ENCODE results near the gene SH2B3. TPM values are rescaled to one million over a fixed set of nuclear protein-coding genes. Genes with fewer than 3 reads are reported as not detected.

Gene SH2B3
- total and polyA plus RNA-seq, 2 donors (not counting 3 experiments of a cell fraction or from before 2014, with no cell fraction given), result 63.1 to 97.9 TPM

DNA sequence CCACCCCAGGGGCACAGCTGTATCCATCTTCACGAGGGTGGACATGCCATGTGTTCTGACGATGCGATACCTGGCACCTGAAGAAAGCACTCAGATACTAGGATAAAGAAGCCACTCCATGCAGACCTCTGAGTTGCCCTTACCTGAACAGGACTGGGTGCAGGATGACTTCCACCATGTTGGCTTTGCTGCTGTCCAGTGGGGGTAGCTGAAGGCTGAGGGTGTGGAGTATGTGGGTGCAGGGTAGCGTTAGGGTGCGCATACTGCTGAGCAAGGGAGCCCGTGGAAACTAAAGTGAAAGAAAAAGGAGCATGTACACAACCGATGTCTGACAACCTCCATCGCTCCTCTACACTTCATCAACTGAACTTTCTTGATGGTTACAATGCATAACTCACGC is 51.3 kb downstream of the SH2B3 start:
- dilution Hi-C loops (cut with MboI; ENCODE audit: extremely low pct_ligation_motif_present, low sequenced_read_pairs), result no loop called here
- H3K27ac ChIP-seq (ENCODE audit: insufficient read depth, low read depth, low read length), result no peak overlapping the region
- no peak overlapping the region for H2AFZ ChIP-seq (ENCODE audit: low read depth, low read length)
- no peaks in the 10 kb centered on the region for H3K27me3 ChIP-seq (ENCODE audit: control insufficient read depth in 2 of 2, insufficient read depth in 2 of 2, low read length in 2 of 2)
- CTCF ChIA-PET, result interaction anchor here (0.9 to 1.4 kb wide), 3 partner anchors 52 to 60 kb away, joined by 3 to 7 read pairs (median 4); no protein-coding TSS in a partner anchor
- no peak overlapping the region for H3K4me3 ChIP-seq (replicated peaks in 1 of 3; ENCODE audit: insufficient read depth in 1 of 3, low read depth in 1 of 3, low read length in 3 of 3)
- no TSS peak for BruUV-seq (replicated peaks)
- DNase-seq (ENCODE audit: low read depth, low spot score) (no peak), FAIRE-seq (no peak)
- H3K4me1 ChIP-seq (ENCODE audit: control insufficient read depth, extremely low read depth, insufficient read depth, low read length), result no peaks in the 10 kb centered on the region
- H3K79me2 ChIP-seq (ENCODE audit: control insufficient read depth, insufficient read depth, low read length), result no peaks in the 10 kb centered on the region
- peaks cover 11 to 33% of the 10 kb centered on the region in 2 experiments for H3K36me3 ChIP-seq (ENCODE audit: control insufficient read depth in 2 of 2, extremely low read depth in 1 of 2, insufficient read depth in 2 of 2, low read length in 2 of 2)
- no peak overlapping the region for H3K9ac ChIP-seq (replicated peaks; ENCODE audit: extremely low read depth, insufficient read depth, low read length)
- TF ChIP-seq JUN (IDR thresholded peaks at IDR 0.05; ENCODE audit: borderline replicate concordance, insufficient read depth, insufficient read length, low read depth), result no peak
- no peak for TF ChIP-seq EZH2 (IDR thresholded peaks at IDR 0.05; ENCODE audit: borderline replicate concordance, low read depth, low read length, severe bottlenecking)
- TF ChIP-seq FOS (IDR thresholded peaks at IDR 0.05; ENCODE audit: borderline replicate concordance, insufficient read depth, low read length), result no peak
- TF ChIP-seq GATA2 (IDR thresholded peaks at IDR 0.05; ENCODE audit: insufficient read depth, insufficient read length, low read depth, low read length), result no peak
- TF ChIP-seq MAX (IDR thresholded peaks at IDR 0.05; ENCODE audit: insufficient read depth, insufficient read length), result no peak
- no peak for TF ChIP-seq POLR2A (IDR thresholded peaks at IDR 0.05; ENCODE audit: low read depth, low read length)
- no peak for TF ChIP-seq POLR2AphosphoS5 (IDR thresholded peaks at IDR 0.05; ENCODE audit: insufficient read depth, low read depth, low read length)
- TF ChIP-seq MYC (IDR thresholded peaks at IDR 0.05; ENCODE audit: low read depth, low read length), result no peak
- H3K4me2 ChIP-seq (ENCODE audit: insufficient read depth, low read length), result no peak overlapping the region
- no peaks in the 10 kb centered on the region for H3K9me3 ChIP-seq (replicated peaks; ENCODE audit: control insufficient read depth, insufficient read depth, low read length)
- H3K9me1 ChIP-seq (replicated peaks; ENCODE audit: control insufficient read depth, extremely low read depth, insufficient read depth, low read length), result no peaks in the 10 kb centered on the region
- no peaks in the 10 kb centered on the region for H4K20me1 ChIP-seq (replicated peaks; ENCODE audit: control insufficient read depth, extremely low read depth, insufficient read depth, low read length)
- intact Hi-C loops (cut with micrococcal nuclease), result no loop called here
- POLR2A ChIA-PET, result no interaction called here

DNA sequence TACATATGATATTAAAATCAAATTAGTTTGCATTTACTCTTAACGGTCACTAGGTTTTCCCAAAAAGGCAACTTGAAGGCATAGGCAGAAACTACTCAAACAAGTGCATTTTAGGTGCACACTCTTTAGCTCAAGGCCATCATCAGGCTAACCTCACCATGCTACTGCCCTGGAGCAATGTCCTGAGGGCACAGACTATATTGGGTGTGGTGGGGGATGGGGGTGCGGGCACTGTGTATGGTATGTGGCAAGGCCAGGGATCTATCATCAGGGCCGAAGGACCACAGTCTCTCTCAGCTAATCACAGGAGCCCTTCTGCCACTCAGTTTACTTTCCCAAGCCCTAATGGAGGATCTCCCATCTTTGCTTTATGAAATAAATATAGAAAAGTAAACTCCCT is 51.9 kb downstream of the SH2B3 start:
- Histone ChIP-seq H4K20me1 (replicated peaks; ENCODE audit: control insufficient read depth, extremely low read depth, insufficient read depth, low read length) (no peaks in the 10 kb centered on the region), H3K9me1 (replicated peaks; ENCODE audit: control insufficient read depth, extremely low read depth, insufficient read depth, low read length) (no peaks in the 10 kb centered on the region), H3K36me3 (ENCODE audit: control insufficient read depth in 2 of 2, extremely low read depth in 1 of 2, insufficient read depth in 2 of 2, low read length in 2 of 2) (peaks cover 11 to 33% of the 10 kb centered on the region in 2 experiments), H3K79me2 (ENCODE audit: control insufficient read depth, insufficient read depth, low read length) (no peaks in the 10 kb centered on the region), H3K9me3 (replicated peaks; ENCODE audit: control insufficient read depth, insufficient read depth, low read length) (no peaks in the 10 kb centered on the region), H3K4me1 (ENCODE audit: control insufficient read depth, extremely low read depth, insufficient read depth, low read length) (no peaks in the 10 kb centered on the region), H3K27me3 (ENCODE audit: control insufficient read depth in 2 of 2, insufficient read depth in 2 of 2, low read length in 2 of 2) (no peaks in the 10 kb centered on the region), H3K27ac (ENCODE audit: insufficient read depth, low read depth, low read length) (no peak overlapping the region), H3K4me3 (replicated peaks in 1 of 3; ENCODE audit: insufficient read depth in 1 of 3, low read depth in 1 of 3, low read length in 3 of 3) (no peak overlapping the region), H2AFZ (ENCODE audit: low read depth, low read length) (no peak overlapping the region), H3K4me2 (ENCODE audit: insufficient read depth, low read length) (no peak overlapping the region), H3K9ac (replicated peaks; ENCODE audit: extremely low read depth, insufficient read depth, low read length) (no peak overlapping the region)
- ChIA-PET POLR2A (no interaction called here), CTCF (interaction anchor here (0.9 kb wide), 1 partner anchor 61 kb away, joined by 7 read pairs; no protein-coding TSS in a partner anchor)
- TF ChIP-seq MAX (IDR thresholded peaks at IDR 0.05; ENCODE audit: insufficient read depth, insufficient read length) (no peak), MYC (IDR thresholded peaks at IDR 0.05; ENCODE audit: low read depth, low read length) (no peak), POLR2A (IDR thresholded peaks at IDR 0.05; ENCODE audit: low read depth, low read length) (no peak), FOS (IDR thresholded peaks at IDR 0.05; ENCODE audit: borderline replicate concordance, insufficient read depth, low read length) (no peak), POLR2AphosphoS5 (IDR thresholded peaks at IDR 0.05; ENCODE audit: insufficient read depth, low read depth, low read length) (no peak), GATA2 (IDR thresholded peaks at IDR 0.05; ENCODE audit: insufficient read depth, insufficient read length, low read depth, low read length) (no peak), EZH2 (IDR thresholded peaks at IDR 0.05; ENCODE audit: borderline replicate concordance, low read depth, low read length, severe bottlenecking) (no peak), JUN (IDR thresholded peaks at IDR 0.05; ENCODE audit: borderline replicate concordance, insufficient read depth, insufficient read length, low read depth) (no peak)
- TF ChIP-seq, protein P1, sequence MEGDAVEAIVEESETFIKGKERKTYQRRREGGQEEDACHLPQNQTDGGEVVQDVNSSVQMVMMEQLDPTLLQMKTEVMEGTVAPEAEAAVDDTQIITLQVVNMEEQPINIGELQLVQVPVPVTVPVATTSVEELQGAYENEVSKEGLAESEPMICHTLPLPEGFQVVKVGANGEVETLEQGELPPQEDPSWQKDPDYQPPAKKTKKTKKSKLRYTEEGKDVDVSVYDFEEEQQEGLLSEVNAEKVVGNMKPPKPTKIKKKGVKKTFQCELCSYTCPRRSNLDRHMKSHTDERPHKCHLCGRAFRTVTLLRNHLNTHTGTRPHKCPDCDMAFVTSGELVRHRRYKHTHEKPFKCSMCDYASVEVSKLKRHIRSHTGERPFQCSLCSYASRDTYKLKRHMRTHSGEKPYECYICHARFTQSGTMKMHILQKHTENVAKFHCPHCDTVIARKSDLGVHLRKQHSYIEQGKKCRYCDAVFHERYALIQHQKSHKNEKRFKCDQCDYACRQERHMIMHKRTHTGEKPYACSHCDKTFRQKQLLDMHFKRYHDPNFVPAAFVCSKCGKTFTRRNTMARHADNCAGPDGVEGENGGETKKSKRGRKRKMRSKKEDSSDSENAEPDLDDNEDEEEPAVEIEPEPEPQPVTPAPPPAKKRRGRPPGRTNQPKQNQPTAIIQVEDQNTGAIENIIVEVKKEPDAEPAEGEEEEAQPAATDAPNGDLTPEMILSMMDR (IDR thresholded peaks at IDR 0.05; ENCODE audit: extremely low read depth in 1 of 2, insufficient read depth in 1 of 2, low read depth in 1 of 2, low read length in 2 of 2), result no peak
- intact Hi-C loops (cut with micrococcal nuclease) (no loop called here), dilution Hi-C loops (cut with MboI; ENCODE audit: extremely low pct_ligation_motif_present, low sequenced_read_pairs) (no loop called here)
- DNase-seq (ENCODE audit: low read depth, low spot score), result no peak
- BruUV-seq (replicated peaks), result no TSS peak
- no peak for FAIRE-seq

Data from endothelial cell of umbilical vein (primary cell).